Aorta (tissue), 5 donors: ENCODE measurements around the gene RPEL1. TPM values are rescaled to one million over a fixed set of nuclear protein-coding genes. Genes with fewer than 3 reads are reported as not detected.
"Not testable (repeated sequence)": the region's sequence is repeated elsewhere in the genome, so short reads cannot be mapped to it uniquely, and the experiment has no call there.

Source experiments
- ATAC-seq: fragments of 200-7000 bp; cut with Tn5 transposase; one replicate; pipeline ENCODE4 v1.9.1; 2022; ENCODE audit warnings: moderate library complexity; ENCODE audit not compliant: low FRiP score
- DNase-seq, 2 donors: peaks; one replicate each; pipeline ENCODE4 v3.0.0-alpha.2; 2020
- H3K27ac ChIP-seq, 2 donors: one replicate each; pipeline ENCODE4 v1.5.1; 2013; ENCODE audit warnings: low read length in 2 of 2, mild to moderate bottlenecking in 2 of 2, moderate library complexity in 2 of 2, control low read depth in 1 of 2, inconsistent platforms in 1 of 2, low read depth in 1 of 2
- H3K27me3 ChIP-seq, 2 donors: one replicate each; pipeline ENCODE4 v1.6.1; 2013; ENCODE audit warnings: control low read depth in 1 of 2, low read length in 1 of 2, mild to moderate bottlenecking in 1 of 2, moderate library complexity in 1 of 2; ENCODE audit not compliant: insufficient read depth in 2 of 2, control insufficient read depth in 1 of 2
- H3K36me3 ChIP-seq, 2 donors: one replicate each; pipeline ENCODE4 v1.6.1; 2013; ENCODE audit warnings: control low read depth in 1 of 2, low read length in 1 of 2, mild to moderate bottlenecking in 1 of 2; ENCODE audit not compliant: insufficient read depth in 2 of 2, control insufficient read depth in 1 of 2
- H3K4me1 ChIP-seq, 2 donors: one replicate each; pipeline ENCODE4 v1.6.1; 2013; ENCODE audit warnings: low read length in 2 of 2, control low read depth in 1 of 2, mild to moderate bottlenecking in 1 of 2, moderate library complexity in 1 of 2; ENCODE audit not compliant: insufficient read depth in 2 of 2, control insufficient read depth in 1 of 2
- H3K4me3 ChIP-seq, 2 donors: one replicate each; pipeline ENCODE4 v1.5.1; 2013; ENCODE audit warnings: low read length in 2 of 2, control low read depth in 1 of 2, mild to moderate bottlenecking in 1 of 2
- H3K9me3 ChIP-seq: one replicate; pipeline ENCODE4 v1.6.1; 2013; ENCODE audit warnings: mild to moderate bottlenecking, low read length; ENCODE audit not compliant: control insufficient read depth
- WGBS, 2 donors: extraction: QIAGEN DNeasy Blood & Tissue Kit; methylation state at CpG; one replicate each; pipeline ENCODE4 v1.1.7; 2013; 5-methylcytosine and 5-hydroxymethylcytosine counted together
- intact Hi-C, 2 donors: fragments of 100-400 bp; cut with DNase I; formaldehyde crosslinking; loops; one replicate each; pipeline versions ENCODE4 v1.14.2 to v1.15.0; 2022
- polyA plus RNA-seq, 2 donors: library from polyadenylated mRNA; stranded (reverse); fragments of 200-250 nt; gene quantifications; one replicate each; pipeline ENCODE4 v1.2.3, GENCODE V29; 2013
- total RNA-seq, 2 donors: library from RNA; stranded (reverse); fragmentation: NEBNext Ultra II Directional; extraction: Animal tissue kit (Norgen Biotek cat#: 25700); gene quantifications; one replicate each; pipeline ENCODE4 v1.2.1, GENCODE V29; 2021
- donor health status: healthy with polysubstance abuse.
- donor health status: Bipolar disorder and iron deficiency.
- donor health status: DM: no; HTN: no; CAD: no.
- donor health status: DM: no; HTN: no; CAD: no.
- donor health status: DM: yes; HTN: yes; CAD: no.

The RPEL1 gene
- total and polyA plus RNA-seq, 4 donors = not detected

DNA sequence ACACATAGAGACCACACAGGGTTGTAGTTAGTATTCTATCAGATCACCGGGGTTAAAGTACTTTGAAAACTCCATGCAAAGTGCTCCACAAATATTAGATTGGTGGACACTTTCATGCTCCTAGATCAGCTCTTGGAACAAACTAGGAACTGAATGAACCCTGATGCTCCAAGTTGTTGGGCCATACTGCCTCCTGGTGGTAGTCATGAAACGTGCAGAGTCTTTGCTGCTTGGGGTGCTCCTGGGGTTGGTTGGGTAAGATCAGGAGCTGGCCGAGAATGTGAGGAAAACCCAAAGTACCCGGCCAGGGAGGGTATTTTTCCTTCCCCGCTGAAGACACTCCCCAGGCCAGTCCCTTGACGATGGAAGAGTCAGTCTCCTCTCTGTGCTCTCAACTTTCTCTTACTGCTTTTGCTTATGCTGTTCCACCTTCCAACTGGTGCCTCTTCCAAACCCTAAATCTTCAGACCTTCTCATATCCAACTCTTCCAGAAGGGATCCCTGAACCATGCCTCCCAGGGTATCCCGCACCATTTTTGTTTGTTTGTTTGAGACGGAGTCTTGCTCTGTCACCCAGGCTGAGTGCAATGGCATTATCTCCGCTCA, 918 bp upstream of the RPEL1 start:
- no peaks in the 10 kb centered on the region for H3K27me3 ChIP-seq
- ATAC-seq = peak; percentile 91
- WGBS, 2 donors = 32 to 39% methylated on average over 9 of the region's 9 CpGs
- peaks cover 0 to 7% of the 10 kb centered on the region in 2 donors for H3K4me1 ChIP-seq
- no peak overlapping the region for H3K4me3 ChIP-seq
- H3K27ac ChIP-seq = no peak overlapping the region
- H3K9me3 ChIP-seq = no peaks in the 10 kb centered on the region
- intact Hi-C loops = loop anchor here (1.0 to 10.0 kb wide), 6 partner anchors 157 to 520 kb away; partner anchors contain the start of gene CYP17A1 (in 1 of the 2)
- no peaks in the 10 kb centered on the region for H3K36me3 ChIP-seq
- DNase-seq = peak; percentile 77 to 81

DNA sequence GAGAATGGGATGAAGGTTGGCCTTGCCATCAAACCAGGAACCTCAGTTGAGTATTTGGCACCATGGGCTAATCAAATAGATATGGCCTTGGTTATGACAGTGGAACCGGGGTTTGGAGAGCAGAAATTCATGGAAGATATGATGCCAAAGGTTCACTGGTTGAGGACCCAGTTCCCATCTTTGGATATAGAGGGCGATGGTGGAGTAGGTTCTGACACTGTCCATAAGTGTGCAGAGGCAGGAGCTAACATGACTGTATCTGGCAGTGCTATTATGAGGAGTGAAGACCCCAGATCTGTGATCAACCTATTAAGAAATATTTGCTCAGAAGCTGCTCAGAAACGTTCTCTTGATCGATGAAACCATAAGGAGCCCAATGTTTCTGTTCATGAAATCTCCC, 637 bp downstream of the RPEL1 start:
- DNase-seq = no peak
- intact Hi-C loops = loop anchor here (10.0 kb wide), 2 partner anchors 412 to 522 kb away; partner anchors contain the start of gene CYP17A1 (in 1 of the 2)
- H3K27ac ChIP-seq = no peak overlapping the region
- H3K36me3 ChIP-seq = no peaks in the 10 kb centered on the region
- no peak for ATAC-seq
- no peaks in the 10 kb centered on the region for H3K27me3 ChIP-seq
- H3K9me3 ChIP-seq = no peaks in the 10 kb centered on the region
- 80% methylated on average over 4 of the region's 4 CpGs for WGBS, 2 donors
- H3K4me3 ChIP-seq = no peak overlapping the region
- peaks cover 0 to 7% of the 10 kb centered on the region in 2 donors for H3K4me1 ChIP-seq

- ATAC-seq (no peak), DNase-seq (no peak)
- intact Hi-C loops = no loop called here
- 81 to 85% methylated on average over 3 of the region's 3 CpGs for WGBS, 2 donors
- Histone ChIP-seq H3K27ac (no peak overlapping the region), H3K4me1 (no peaks in the 10 kb centered on the region), H3K4me3 (no peak overlapping the region), H3K36me3 (no peaks in the 10 kb centered on the region), H3K9me3 (no peaks in the 10 kb centered on the region), H3K27me3 (no peaks in the 10 kb centered on the region)
Observed at GRCh38 chr10:103254113-103254512, 8.4 kb downstream of the RPEL1 start.

DNA sequence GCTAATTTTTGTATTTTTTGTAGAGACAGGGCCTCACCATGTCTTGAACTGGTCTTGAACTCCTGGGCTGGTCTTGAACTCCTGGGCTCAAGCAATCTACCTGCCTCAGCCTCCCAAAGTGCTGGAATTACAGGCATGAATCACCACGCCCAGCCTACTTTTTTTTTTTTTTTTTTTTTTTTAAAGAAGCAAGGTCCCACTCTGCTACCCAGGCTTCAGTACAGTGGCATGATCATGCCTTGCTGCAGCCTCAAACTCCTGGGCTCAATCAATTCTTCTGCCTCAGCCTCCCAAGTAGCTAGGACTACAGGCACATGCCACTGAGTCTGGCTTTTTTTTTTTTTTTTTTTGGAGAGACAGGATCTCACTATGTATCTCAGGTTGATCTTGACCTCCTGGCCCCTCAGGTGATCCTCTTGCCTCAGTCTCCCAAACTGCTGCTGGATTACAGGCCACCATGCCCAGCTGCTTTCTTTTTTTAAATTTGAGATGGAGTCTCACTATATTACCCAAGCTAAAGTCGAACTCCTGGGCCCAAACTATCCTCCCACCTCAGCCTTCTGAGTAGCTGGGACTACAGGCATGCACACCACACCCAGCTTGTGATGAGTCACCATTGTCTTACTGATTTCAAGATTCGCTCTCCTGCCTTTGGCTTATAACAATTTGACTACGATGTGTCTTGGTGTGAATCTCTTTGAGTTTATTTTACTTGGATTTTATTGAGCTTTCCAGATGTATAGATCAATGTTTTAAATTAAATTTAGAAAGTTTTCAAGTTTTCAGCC, 9.0 kb downstream of the RPEL1 start:
- no peak for ATAC-seq
- intact Hi-C loops = no loop called here
- 63 to 79% methylated on average over 4 of the region's 4 CpGs for WGBS, 2 donors

GRCh38 chr10:103256613-103257012, 10.9 kb downstream of the RPEL1 start:
- Histone ChIP-seq H3K36me3 (no peaks in the 10 kb centered on the region), H3K9me3 (no peaks in the 10 kb centered on the region), H3K4me1 (no peaks in the 10 kb centered on the region), H3K27me3 (no peaks in the 10 kb centered on the region), H3K27ac (no peak overlapping the region), H3K4me3 (no peak overlapping the region)
- intact Hi-C loops = no loop called here
- 96 to 97% methylated on average over 1 of the region's 1 CpG for WGBS, 2 donors
- DNase-seq (no peak), ATAC-seq (no peak)

More for the DNA sequence above, 9.0 kb downstream of the RPEL1 start:
- Histone ChIP-seq H3K4me1 (no peaks in the 10 kb centered on the region), H3K27me3 (no peaks in the 10 kb centered on the region), H3K36me3 (no peaks in the 10 kb centered on the region), H3K27ac (no peak overlapping the region), H3K4me3 (no peak overlapping the region), H3K9me3 (no peaks in the 10 kb centered on the region)
- DNase-seq = no peak

DNA sequence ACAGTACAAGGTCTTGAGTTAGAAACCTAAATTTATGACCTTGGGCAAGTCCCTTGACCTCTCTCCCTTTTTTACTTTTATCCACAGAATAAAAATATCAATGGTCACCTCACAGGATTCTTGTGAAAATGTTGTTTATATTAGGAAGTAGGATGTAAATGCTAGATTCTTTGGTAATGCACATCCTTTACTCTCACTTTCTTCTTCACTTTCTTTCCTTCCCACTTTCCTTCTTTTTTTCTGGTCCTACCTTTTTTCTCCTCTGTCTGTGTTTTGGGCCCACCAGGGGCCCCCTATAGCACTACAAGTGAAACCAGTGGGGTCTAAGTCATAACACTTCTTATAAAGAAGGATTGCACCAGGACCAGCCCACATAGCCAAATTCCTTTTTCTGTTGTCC, 12.1 kb downstream of the RPEL1 start:
- Histone ChIP-seq H3K27ac (no peak overlapping the region), H3K9me3 (no peaks in the 10 kb centered on the region), H3K27me3 (no peaks in the 10 kb centered on the region), H3K4me3 (no peak overlapping the region), H3K4me1 (no peaks in the 10 kb centered on the region), H3K36me3 (no peaks in the 10 kb centered on the region)
- DNase-seq = no peak
- intact Hi-C loops = no loop called here
- ATAC-seq = no peak

- H3K36me3 ChIP-seq, H3K4me1 ChIP-seq, H3K27me3 ChIP-seq, H3K4me3 ChIP-seq, H3K9me3 ChIP-seq, DNase-seq, intact Hi-C loops, ATAC-seq, H3K27ac ChIP-seq: not testable (repeated sequence)
- WGBS, 2 donors = 89 to 92% methylated on average over 4 of the region's 4 CpGs
Observed at GRCh38 chr10:103258928-103259327, 13.2 kb downstream of the RPEL1 start.

DNA sequence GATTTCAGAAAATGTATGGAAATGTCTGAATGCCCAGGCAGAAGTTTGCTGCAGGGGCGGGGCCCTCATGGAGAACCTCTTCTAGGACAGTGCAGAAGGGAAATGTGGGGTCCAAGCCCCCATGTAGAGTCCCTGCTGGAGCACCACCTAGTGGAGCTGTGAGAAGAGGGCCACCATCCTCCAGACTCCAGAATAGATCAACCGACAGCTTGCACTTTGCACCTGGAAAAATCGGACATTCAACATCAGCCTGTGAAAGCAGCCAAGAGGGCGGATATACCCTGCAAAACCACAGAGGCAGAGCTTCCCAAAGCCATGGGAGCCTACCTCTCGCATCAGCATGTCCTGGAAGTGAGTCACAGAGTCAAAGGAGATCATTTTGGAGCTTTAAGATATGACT, 14.3 kb downstream of the RPEL1 start:
- Histone ChIP-seq H3K4me1 (no peaks in the 10 kb centered on the region), H3K4me3 (no peak overlapping the region), H3K36me3 (no peaks in the 10 kb centered on the region), H3K27ac (no peak overlapping the region), H3K9me3 (no peaks in the 10 kb centered on the region), H3K27me3 (no peaks in the 10 kb centered on the region)
- intact Hi-C loops = no loop called here
- DNase-seq (no peak), ATAC-seq (no peak)
- 90 to 92% methylated on average over 5 of the region's 5 CpGs for WGBS, 2 donors

GRCh38 chr10:103262229-103262628, 16.5 kb downstream of the RPEL1 start:
- intact Hi-C loops = no loop called here
- Histone ChIP-seq H3K27ac (no peak overlapping the region), H3K27me3 (no peaks in the 10 kb centered on the region), H3K4me1 (no peaks in the 10 kb centered on the region), H3K36me3 (no peaks in the 10 kb centered on the region), H3K4me3 (no peak overlapping the region), H3K9me3 (no peaks in the 10 kb centered on the region)
- ATAC-seq (no peak), DNase-seq (no peak)
- 75 to 77% methylated on average over 3 of the region's 3 CpGs for WGBS, 2 donors
